ENCODE measurements around the gene CPLX4. TPM values are rescaled to one million over a fixed set of nuclear protein-coding genes. Genes with fewer than 3 reads are reported as not detected.

The CPLX4 gene, protein sequence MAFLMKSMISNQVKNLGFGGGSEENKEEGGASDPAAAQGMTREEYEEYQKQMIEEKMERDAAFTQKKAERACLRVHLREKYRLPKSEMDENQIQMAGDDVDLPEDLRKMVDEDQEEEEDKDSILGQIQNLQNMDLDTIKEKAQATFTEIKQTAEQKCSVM
- total RNA-seq, result not detected in 2 replicates

DNA sequence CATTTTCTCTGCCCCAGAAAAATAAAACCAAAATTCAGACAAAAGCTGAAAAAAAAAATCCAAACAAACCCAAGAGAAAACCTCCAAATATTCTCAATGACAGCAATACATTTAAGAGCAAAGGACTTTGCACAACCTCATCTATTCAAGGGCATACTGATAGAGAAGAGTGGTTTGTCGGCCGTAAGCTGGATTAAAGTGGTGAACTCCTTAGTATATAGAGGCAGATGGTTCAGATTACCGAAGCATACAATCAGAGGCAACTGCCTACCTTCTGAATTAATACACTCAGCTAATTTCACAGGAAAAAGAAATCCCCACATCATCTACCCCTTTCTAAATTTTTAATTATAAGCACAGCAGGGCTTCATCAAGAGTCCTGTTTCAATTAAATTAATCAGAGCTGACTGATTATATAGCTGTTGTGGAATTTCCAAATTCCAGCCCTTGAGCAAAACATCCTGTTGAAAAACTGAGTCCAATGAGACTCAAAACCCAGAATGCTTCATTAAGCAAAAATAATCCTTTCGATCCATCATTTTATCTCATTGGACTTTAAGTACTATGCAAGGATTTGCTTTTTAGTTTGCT, at the start of gene CPLX4:
CPLX4 (minus strand) TSS at position 190 of the 591 bp plus-strand sequence; CDS start at position 3, 187 bp downstream.

GRCh38 chr18:59358712-59359575, 40.5 kb upstream of the CPLX4 start, which contains the start of gene LMAN1:
LMAN1 (minus strand) TSS chr18:59359265; CDS start chr18:59359244, 21 bp downstream.

DNA sequence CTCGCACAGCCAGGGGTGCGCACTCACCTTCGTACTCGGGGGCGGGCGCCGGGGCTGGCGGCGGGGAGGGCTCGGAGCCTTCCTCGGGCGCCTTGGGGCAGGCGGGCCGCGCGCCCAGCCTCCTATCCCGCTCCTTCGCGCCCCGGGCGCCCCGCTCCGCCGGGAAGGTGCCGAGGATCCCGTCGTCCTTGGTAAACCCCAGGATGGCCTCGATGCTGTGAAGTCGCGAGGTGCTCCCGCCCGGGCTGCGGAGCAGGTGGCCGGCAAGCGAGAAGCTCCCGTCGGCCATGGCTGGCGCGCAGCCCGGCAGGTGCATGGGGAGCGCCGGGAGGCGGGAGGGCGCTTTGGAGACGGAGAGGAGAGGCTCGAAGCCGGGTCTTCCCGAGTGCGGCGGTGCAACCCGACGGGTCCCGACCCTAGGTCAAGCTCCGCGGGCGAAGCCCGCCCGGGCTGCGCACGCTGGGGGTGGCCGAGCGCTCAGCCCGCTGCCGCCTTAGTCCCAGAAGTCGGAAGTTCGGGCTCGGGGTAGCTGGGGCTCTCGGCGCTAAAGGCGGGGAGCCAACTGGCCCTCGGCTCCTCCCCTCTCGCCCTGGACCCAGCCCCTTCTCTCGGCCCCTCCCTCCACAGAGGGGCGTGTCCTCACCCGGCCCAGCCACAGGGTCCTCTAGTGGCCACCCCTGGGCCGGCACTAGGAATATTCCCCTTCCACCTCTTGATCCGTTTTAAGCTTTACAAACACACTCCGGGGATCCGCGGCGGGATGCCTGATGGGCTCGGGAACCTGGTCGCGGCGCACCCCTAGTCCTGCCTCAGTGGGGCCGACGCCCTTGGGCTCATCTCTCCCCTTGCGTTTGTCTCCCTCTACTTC, 45.3 kb downstream of the CPLX4 start, which contains the start of gene RAX:
RAX (minus strand) TSS at position 564 of the 868 bp plus-strand sequence; CDS start at position 316, 248 bp downstream.

Other genes with a start within 250 kb of the CPLX4 start
- 11.4 and 11.6 TPM in 2 replicates for gene SEC11C, start 178.8 kb downstream of the CPLX4 start, total RNA-seq
- not detected in 2 replicates for gene GRP, start 98.5 kb downstream of the CPLX4 start, total RNA-seq
- gene RAX, start 45.2 kb downstream of the CPLX4 start, total RNA-seq, result not detected in 2 replicates
- gene LMAN1, start 40.6 kb upstream of the CPLX4 start, total RNA-seq, result 218 and 319 TPM in 2 replicates

Data from smooth muscle cell of the pulmonary artery (primary cell).